ENCODE measurements around the gene CLSTN2. TPM values are rescaled to one million over a fixed set of nuclear protein-coding genes. Genes with fewer than 3 reads are reported as not detected.

Gene CLSTN2
- total RNA-seq, 1 donor: 7.3 TPM

- no peak for TF ChIP-seq CTCF (IDR thresholded peaks at IDR 0.05; ENCODE audit: insufficient read depth, low read depth, low read length)
- no peak overlapping the region for H3K4me3 ChIP-seq (ENCODE audit: low read depth, low read length)
- DNase-seq (ENCODE audit: low read depth): no peak
These were observed 431.1 kb downstream of the CLSTN2 start for GRCh38 chr3:140365872-140366697.

GRCh38 chr3:140368223-140368811 is 433.3 kb downstream of the CLSTN2 start:
- H3K4me3 ChIP-seq (ENCODE audit: low read depth, low read length): no peak overlapping the region
- no peak for TF ChIP-seq CTCF (IDR thresholded peaks at IDR 0.05; ENCODE audit: insufficient read depth, low read depth, low read length)
- no peak for DNase-seq (ENCODE audit: low read depth)

GRCh38 chr3:140370686-140371085 is 435.7 kb downstream of the CLSTN2 start:
- no peak overlapping the region for H3K4me3 ChIP-seq (ENCODE audit: low read depth, low read length)
- no peak for DNase-seq (ENCODE audit: low read depth)
- TF ChIP-seq CTCF (IDR thresholded peaks at IDR 0.05; ENCODE audit: insufficient read depth, low read depth, low read length): no peak

- no peak for DNase-seq (ENCODE audit: low read depth)
- no peak for TF ChIP-seq CTCF (IDR thresholded peaks at IDR 0.05; ENCODE audit: insufficient read depth, low read depth, low read length)
These were observed 438.2 kb downstream of the CLSTN2 start for GRCh38 chr3:140373234-140373633.

GRCh38 chr3:140375002-140375401 is 440.0 kb downstream of the CLSTN2 start:
- TF ChIP-seq CTCF (IDR thresholded peaks at IDR 0.05; ENCODE audit: insufficient read depth, low read depth, low read length): no peak
- no peak overlapping the region for H3K4me3 ChIP-seq (ENCODE audit: low read depth, low read length)
- DNase-seq (ENCODE audit: low read depth): no peak

More at GRCh38 chr3:140373234-140373633, 438.2 kb downstream of the CLSTN2 start:
- H3K4me3 ChIP-seq (ENCODE audit: low read depth, low read length): no peak overlapping the region

- no peak for DNase-seq (ENCODE audit: low read depth)
- no peak overlapping the region for H3K4me3 ChIP-seq (ENCODE audit: low read depth, low read length)
- TF ChIP-seq CTCF (IDR thresholded peaks at IDR 0.05; ENCODE audit: insufficient read depth, low read depth, low read length): no peak
These were observed 441.3 kb downstream of the CLSTN2 start for GRCh38 chr3:140376136-140376889.

Data from fibroblast of villous mesenchyme (primary cell).